ENCODE measurements around the gene KRT15. TPM values are rescaled to one million over a fixed set of nuclear protein-coding genes. Genes with fewer than 3 reads are reported as not detected.

Gene KRT15
- total and polyA plus RNA-seq, 2 of the 8 experiments (the other 6 are each of a cell fraction or from before 2014, with no cell fraction given) = 0.11 to 0.13 TPM

DNA sequence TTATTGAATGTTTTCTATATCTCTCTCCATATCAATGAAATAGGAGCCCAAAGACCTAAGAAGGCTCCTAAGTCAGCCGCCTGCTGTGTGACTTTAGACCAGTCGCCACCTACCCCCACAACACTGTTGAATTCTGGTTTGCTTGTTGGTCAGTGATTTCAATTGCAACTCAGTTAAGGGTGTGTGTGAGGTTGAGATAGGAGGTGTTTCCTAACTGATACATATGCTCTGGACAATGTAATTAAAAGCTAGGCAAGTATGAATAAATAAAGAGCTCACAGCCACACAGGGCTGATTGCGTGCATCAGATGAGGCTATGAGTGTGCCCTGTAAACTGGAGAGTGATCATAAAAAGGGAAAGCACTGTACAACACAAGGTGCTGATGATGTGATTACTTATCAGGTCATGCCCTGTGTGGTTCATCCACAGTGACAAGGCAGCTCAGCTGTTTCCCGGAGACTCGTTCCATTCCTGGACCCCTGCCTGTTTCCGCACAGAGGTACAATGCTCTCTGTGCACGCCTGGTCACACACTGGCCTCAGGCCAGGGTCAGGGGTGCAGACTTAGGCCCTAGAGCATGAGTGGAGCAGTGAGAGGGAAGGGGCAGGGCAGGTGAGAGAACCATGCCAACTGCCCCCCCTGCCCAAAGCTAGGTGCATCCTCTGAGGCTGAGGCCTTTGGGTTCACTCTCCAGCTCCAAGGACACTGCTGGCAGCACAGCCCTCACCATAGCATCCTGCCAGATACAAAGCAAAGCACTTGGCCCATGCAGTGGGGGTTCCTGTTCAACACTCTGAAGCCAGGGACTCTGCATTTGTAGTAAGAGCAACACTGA lies 34.5 kb downstream of the KRT15 start:
- H2BK12ac ChIP-seq (ENCODE audit: low read depth, low read length) = no peak overlapping the region
- H3K4me1 ChIP-seq (replicated peaks in 1 of 4; ENCODE audit: control insufficient read depth in 3 of 4, insufficient read depth in 4 of 4, low read length in 3 of 4) = no peaks in the 10 kb centered on the region; a peak in 2 of 7 replicates
- no peak overlapping the region for H4K5ac ChIP-seq (ENCODE audit: insufficient read length, low read depth, low read length)
- no peak overlapping the region for H3K4me2 ChIP-seq (ENCODE audit: insufficient read depth in 1 of 2, low read depth in 2 of 2, low read length in 2 of 2)
- no peak overlapping the region for H4K8ac ChIP-seq (ENCODE audit: extremely low read depth, insufficient read depth, low read length)
- no peak overlapping the region for H3K27ac ChIP-seq (ENCODE audit: low read depth, low read length)
- H2BK5ac ChIP-seq (ENCODE audit: low read depth, low read length) = no peak overlapping the region
- no peak overlapping the region for H3K14ac ChIP-seq (ENCODE audit: insufficient read length)
- H2BK15ac ChIP-seq (ENCODE audit: low read length) = no peak overlapping the region
- H3K9ac ChIP-seq (replicated peaks in 1 of 4; ENCODE audit: extremely low read depth in 1 of 4, low read depth in 3 of 4, low read length in 3 of 4) = no peak overlapping the region
- H3K4me3 ChIP-seq (ENCODE audit: extremely low read depth in 1 of 4, insufficient read depth in 2 of 4, low read depth in 3 of 4, low read length in 4 of 4) = no peak overlapping the region
- H4K91ac ChIP-seq (replicated peaks; ENCODE audit: insufficient read length, low read length) = no peak overlapping the region
- 89% methylated on average over 7 of the region's 7 CpGs; no CpG with 5 or more reads in 1 of the 2 experiments for WGBS, 2 experiments (ENCODE audit: extremely low coverage in 1 of 2, insufficient coverage in 1 of 2, insufficient read length in 1 of 2, insufficient replicate concordance in 2 of 2, low coverage in 1 of 2, low lambda C conversion rate in 2 of 2, missing lambda C conversion rate in 1 of 2)
- ChIA-PET POLR2A (ENCODE audit: partially characterized antibody) (interaction anchor here (1.8 to 2.0 kb wide), 2 partner anchors 38 to 44 kb away, joined by 4 to 7 read pairs; partner anchors contain the start of gene KRT19), CTCF (ENCODE audit: partially characterized antibody) (interaction anchor here (0.6 to 33.9 kb wide), 20 partner anchors 9 to 1121 kb away, joined by 3 to 427 read pairs (median 4); partner anchors contain the start of gene KRT36)
- no peaks in the 10 kb centered on the region for H3K9me3 ChIP-seq (ENCODE audit: insufficient read depth in 2 of 2, low read depth in 1 of 2, low read length in 1 of 2)
- H3K4ac ChIP-seq (replicated peaks; ENCODE audit: insufficient read length, low read depth, low read length) = no peak overlapping the region
- H3K18ac ChIP-seq (ENCODE audit: extremely low read depth, low read length) = no peak overlapping the region
- H3K56ac ChIP-seq (replicated peaks; ENCODE audit: insufficient read length, low read depth, low read length) = no peak overlapping the region
- no peak overlapping the region for H2AFZ ChIP-seq (ENCODE audit: low read length)
- FAIRE-seq (no peak), DNase-seq (ENCODE audit: low read depth in 1 of 2, low spot score in 2 of 2) (no peak)
- H4K20me1 ChIP-seq (replicated peaks in 1 of 2; ENCODE audit: control insufficient read depth in 1 of 2, insufficient read depth in 2 of 2, low read length in 2 of 2) = no peaks in the 10 kb centered on the region
- no peak overlapping the region for H2BK20ac ChIP-seq (ENCODE audit: low read length)
- no peaks in the 10 kb centered on the region for H3K36me3 ChIP-seq (ENCODE audit: control insufficient read depth in 2 of 4, insufficient read depth in 4 of 4, low read length in 3 of 4)
- H3K23ac ChIP-seq (ENCODE audit: insufficient read length) = no peak overlapping the region
- no peaks in the 10 kb centered on the region for H3K23me2 ChIP-seq (ENCODE audit: low read depth, low read length)
- no peaks in the 10 kb centered on the region for H3K79me2 ChIP-seq (ENCODE audit: control insufficient read depth in 1 of 2, insufficient read depth in 2 of 2, low read length in 2 of 2)
- no peak overlapping the region for H2AK5ac ChIP-seq (ENCODE audit: low read depth, low read length)
- H3K79me1 ChIP-seq (ENCODE audit: low read depth, low read length) = no peaks in the 10 kb centered on the region
- H2BK120ac ChIP-seq (replicated peaks; ENCODE audit: low read depth, low read length) = no peak overlapping the region
- H3K27me3 ChIP-seq (replicated peaks in 1 of 4; ENCODE audit: control insufficient read depth in 3 of 4, extremely low read depth in 1 of 4, insufficient read depth in 3 of 4, low read length in 3 of 4) = peaks cover 0 to 12% (median 6%) of the 10 kb centered on the region in 4 experiments; a peak in 6 of 7 replicates
- TF ChIP-seq FOSL1 (IDR thresholded peaks at IDR 0.05; ENCODE audit: insufficient read depth, low read depth, low read length) (no peak), SUZ12 (IDR thresholded peaks at IDR 0.05; ENCODE audit: low read length) (no peak), POLR2A (IDR thresholded peaks at IDR 0.05; ENCODE audit: control extremely low read depth in 1 of 2, low read depth in 2 of 2, low read length in 2 of 2) (no peak), BCL11A (IDR thresholded peaks at IDR 0.05; ENCODE audit: low read depth in 2 of 2, low read length in 2 of 2) (no peak), TBP (IDR thresholded peaks at IDR 0.05; ENCODE audit: low read depth, low read length) (no peak), EP300 (IDR thresholded peaks at IDR 0.05; ENCODE audit: borderline replicate concordance in 1 of 2, low read depth in 2 of 2, low read length in 2 of 2) (no peak), KDM1A (IDR thresholded peaks at IDR 0.05; ENCODE audit: borderline replicate concordance, low read length) (no peak), TAF7 (optimal IDR thresholded peaks at IDR 0.05; ENCODE audit: borderline replicate concordance, low read depth, low read length) (no peak)
- TF ChIP-seq, protein P1, sequence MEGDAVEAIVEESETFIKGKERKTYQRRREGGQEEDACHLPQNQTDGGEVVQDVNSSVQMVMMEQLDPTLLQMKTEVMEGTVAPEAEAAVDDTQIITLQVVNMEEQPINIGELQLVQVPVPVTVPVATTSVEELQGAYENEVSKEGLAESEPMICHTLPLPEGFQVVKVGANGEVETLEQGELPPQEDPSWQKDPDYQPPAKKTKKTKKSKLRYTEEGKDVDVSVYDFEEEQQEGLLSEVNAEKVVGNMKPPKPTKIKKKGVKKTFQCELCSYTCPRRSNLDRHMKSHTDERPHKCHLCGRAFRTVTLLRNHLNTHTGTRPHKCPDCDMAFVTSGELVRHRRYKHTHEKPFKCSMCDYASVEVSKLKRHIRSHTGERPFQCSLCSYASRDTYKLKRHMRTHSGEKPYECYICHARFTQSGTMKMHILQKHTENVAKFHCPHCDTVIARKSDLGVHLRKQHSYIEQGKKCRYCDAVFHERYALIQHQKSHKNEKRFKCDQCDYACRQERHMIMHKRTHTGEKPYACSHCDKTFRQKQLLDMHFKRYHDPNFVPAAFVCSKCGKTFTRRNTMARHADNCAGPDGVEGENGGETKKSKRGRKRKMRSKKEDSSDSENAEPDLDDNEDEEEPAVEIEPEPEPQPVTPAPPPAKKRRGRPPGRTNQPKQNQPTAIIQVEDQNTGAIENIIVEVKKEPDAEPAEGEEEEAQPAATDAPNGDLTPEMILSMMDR (IDR thresholded peaks at IDR 0.05; ENCODE audit: control extremely low read depth in 1 of 3, insufficient read depth in 1 of 3, low read depth in 1 of 3, low read length in 3 of 3) = no peak
